RCC 7860 (cell line): ENCODE results near the gene ZFYVE27.
A peak's percentile ranks its signal among the peaks of the same experiment; 100 is the strongest.

Experiments
- DNase-seq: peaks from one replicate; pipeline ENCODE4 v3.0.0-alpha.2; 2015; ENCODE audit warnings: low spot score
- FAIRE-seq: peaks from 2 replicates; lab custom pipeline; 2012; peaks lifted over from hg19 to GRCh38; lab: Jason Lieb, UNC

ZFYVE27 gene

DNA sequence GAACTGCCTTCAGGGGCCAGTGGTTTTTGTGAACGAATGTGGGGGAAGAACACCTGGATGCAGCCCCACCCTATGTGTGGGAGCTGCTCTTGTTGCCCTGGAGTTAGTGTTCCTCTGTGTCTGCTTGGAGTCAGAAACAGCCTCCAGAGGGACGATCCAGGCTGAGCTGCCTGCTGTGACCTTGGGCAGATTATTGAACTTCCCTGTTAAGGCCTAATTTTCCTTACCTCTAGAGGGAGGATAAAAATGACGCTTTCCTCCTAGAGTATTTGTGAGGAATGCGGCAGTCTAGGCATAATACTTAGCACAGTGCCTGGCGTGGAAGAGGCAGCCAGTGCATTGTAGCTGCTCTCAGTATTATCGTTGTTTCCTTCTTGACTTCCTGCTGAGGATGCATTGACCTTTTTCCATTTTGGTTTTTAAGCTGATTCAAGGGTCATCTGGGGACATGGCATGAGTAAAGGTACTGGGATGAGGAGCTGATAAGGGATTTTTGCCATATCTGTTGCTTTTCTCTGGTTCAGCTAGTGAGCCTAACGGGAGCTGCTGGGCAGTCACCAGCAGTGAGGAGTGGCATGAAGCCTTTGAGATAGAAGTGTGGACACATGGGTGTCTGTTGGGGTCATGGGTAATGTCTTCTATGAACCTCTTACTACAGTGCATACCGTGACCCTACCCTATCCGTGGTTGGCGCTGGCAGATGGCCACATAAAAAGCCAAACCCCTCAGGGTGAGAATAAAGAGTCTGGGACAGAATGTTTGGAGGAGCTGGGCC is 6.4 kb downstream of the ZFYVE27 start:
- no peak for DNase-seq

DNA sequence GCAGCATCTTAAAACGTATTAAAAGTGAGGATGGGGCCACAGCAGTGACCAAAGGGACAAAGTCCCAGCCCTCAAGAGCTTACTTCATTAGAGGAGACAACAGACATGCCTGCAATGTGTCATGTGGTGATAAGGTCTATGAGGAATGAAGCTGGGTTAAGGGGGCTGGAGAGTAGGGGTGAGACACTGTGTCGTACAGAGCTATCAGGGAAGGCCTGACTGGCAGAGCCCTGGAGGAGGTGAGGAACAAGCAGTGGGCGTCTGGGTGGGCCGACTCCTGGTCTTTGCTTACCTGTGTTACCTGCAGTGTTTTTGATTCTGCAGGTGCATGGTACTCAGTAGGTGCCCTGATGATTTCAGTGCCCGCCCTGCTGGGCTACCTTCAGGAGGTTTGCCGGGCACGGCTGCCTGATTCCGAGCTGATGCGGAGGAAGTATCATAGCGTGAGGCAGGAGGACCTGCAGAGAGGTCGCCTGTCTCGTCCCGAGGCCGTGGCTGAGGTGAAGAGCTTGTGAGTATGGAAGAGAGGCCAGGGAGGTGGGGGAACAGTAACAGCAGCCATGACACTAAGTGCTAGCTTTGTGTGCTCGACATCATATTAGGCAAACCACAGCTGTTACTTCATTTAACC is 7.6 kb downstream of the ZFYVE27 start:
- FAIRE-seq (no peak), DNase-seq (no peak)

More for the DNA sequence above, 6.4 kb downstream of the ZFYVE27 start:
- no peak for FAIRE-seq

DNA sequence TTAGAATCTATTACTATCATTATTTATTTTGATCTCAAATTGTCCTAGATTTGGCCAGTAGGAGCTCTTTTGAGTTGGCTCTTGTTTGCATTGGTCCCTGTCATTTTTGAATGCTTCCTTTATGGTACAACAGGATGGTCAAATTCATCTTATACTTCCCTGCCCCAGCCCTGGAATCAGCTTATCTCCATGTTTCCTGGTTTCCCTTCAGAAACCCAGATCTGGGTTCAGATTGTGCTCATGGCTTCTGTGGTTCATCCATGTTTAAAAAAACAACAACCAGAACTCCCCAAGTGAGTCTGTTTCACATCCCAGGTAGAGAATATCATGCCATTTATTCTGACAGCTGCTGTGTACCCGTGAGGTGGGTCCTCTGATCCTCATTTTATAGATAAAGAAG is 10.6 kb downstream of the ZFYVE27 start:
- DNase-seq, result no peak
- FAIRE-seq, result no peak

DNA sequence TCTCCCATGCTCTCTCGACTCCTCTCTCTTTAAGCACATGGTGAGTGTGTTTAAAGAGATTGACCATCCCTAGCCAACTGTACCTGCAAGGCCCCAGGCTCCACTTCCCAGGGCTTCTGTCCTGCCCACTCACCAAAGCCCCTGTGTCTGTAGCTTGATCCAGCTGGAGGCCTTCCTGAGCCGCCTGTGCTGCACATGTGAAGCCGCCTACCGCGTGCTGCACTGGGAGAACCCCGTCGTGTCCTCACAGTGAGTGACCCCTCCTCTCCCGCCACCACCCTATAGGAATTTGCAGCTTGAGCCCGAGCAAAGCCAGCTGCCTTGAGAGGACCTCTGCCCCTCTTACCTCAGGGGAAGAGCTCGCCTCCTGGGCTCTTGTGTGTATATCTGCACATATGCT is 11.2 kb downstream of the ZFYVE27 start:
- FAIRE-seq (no peak), DNase-seq (no peak)

DNA sequence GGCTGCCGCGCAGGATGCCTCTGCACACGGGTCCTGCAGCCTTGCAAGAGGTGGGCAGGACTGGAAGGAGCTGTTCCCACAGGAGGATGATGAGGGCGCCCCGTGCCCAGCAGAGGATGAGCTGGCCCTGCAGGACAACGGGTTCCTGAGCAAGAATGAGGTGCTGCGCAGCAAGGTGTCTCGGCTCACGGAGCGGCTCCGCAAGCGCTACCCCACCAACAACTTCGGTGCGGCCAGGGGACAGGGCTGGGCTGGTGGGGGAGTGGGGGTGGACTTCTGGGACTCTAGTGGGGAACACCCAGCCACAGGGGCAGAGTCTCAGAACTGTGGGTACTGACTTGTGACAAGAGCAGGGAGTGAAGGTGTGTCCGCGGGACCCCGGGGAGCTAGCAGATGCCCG is 16.0 kb downstream of the ZFYVE27 start:
- DNase-seq (no peak), FAIRE-seq (no peak)

DNA sequence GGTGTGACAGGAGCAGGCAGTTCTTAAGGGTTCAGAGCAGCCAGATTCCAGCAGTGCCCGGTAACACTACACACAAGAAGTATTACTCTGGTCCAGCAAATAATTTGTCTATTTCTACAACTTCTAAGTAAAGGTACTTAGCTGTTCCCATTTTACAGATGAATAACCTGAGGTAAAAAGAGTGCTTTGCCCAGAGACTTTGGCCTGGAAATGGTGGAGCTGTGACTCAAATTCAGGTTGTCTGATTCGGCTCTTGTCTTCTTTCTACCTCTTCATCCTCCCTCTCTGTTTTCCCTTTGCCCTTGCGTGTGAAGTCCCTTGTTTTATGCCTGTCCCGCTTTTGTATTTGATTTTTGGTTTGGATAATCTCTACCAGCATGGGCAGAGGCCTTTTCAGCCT is 17.8 kb downstream of the ZFYVE27 start:
- no peak for FAIRE-seq
- no peak for DNase-seq

DNA sequence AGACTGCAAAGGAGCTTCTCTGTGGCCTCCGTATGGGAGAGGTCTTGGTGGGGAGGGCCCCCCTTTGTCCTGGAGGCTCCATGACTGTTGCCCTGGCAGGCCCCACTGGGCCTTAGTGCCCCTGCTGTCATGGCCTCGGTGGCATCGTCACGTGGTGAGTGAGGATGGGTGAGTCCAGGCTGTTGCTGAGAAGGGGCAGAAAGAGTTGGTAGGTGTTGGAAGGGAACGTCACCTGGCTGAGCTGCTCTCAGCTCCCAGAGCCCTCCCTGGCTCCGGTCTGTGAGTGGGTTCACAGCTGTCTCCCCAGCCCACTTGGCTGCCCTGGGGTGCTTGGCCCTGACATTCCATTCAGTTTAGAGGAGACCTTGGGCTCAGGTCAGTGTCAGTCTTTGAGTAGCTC is 18.8 kb downstream of the ZFYVE27 start:
- no peak for FAIRE-seq
- no peak for DNase-seq

DNA sequence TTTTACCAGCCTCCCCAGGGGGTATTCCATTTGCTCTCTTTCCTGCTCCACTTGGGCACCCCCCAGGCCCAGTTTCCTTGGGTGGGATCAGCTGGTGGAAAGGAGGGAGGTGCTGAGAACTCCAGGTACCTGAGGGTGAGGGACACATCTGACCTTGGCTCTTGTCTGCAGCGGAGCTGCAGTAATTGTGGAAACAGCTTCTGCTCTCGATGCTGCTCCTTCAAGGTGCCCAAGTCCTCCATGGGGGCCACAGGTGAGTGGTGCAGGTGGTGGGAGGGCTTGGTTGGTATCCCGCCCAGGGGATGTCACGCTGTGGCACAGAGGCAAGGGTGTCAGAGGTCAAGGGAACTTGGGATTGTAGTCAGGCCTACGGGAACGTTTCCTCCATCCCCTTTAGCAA is 20.5 kb downstream of the ZFYVE27 start:
- DNase-seq (no peak), FAIRE-seq (no peak)

DNA sequence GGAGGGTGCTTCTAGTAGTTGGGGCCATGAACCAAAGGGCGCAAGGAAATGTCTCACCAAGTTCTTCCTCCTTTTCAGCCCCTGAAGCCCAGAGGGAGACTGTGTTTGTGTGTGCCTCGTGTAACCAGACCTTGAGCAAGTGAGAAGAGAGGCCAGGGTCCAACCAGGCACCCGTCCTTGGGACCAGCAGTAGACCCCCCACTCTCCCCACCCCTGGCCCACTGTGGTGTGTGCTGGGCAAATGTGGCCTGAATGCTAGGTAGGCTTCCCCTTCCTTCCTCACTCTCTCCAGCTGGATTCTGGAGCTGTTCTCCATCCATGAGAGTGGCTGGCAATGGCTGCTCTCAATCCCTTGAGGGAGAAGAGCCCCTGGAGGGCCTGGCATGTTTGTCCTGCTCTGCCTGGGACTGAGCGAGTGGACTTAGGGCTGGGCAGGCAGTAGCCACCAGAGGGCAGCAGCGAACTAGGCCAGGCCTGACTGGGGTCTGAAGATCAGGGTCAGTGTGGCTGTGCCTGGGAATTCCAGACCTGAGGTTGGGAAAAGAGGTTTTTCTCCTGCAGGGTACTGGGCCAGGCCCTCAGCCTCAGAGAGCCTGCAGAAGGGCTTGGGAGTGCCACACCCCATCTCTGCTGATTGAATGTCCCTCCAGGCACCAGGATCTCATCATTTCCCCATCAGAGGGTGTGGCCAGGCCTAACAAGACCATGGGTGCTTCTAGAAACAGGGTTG is 22.4 kb downstream of the ZFYVE27 start:
- no peak for FAIRE-seq
- peak; percentile 42 for DNase-seq

DNA sequence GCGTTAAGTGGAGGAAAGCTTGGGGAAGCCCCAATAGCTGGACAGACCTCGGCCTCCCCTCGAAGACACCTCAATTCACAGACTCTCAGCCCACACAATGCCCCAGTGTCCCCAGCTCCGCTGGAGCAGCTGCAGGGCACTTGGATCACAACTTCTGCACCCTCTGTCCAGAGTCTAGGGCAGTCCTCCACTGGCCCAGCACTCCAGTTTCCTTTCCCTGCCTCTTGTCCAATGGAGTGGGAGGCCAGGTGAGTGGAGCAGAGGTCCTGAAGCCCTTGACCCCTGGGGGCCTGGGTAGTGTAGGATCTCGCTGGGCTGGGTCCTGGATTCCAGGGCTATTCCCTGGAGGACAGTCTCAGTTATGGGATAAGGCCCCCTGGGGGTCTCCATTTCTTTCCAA is 23.0 kb downstream of the ZFYVE27 start:
- FAIRE-seq (no peak), DNase-seq (no peak)

DNA sequence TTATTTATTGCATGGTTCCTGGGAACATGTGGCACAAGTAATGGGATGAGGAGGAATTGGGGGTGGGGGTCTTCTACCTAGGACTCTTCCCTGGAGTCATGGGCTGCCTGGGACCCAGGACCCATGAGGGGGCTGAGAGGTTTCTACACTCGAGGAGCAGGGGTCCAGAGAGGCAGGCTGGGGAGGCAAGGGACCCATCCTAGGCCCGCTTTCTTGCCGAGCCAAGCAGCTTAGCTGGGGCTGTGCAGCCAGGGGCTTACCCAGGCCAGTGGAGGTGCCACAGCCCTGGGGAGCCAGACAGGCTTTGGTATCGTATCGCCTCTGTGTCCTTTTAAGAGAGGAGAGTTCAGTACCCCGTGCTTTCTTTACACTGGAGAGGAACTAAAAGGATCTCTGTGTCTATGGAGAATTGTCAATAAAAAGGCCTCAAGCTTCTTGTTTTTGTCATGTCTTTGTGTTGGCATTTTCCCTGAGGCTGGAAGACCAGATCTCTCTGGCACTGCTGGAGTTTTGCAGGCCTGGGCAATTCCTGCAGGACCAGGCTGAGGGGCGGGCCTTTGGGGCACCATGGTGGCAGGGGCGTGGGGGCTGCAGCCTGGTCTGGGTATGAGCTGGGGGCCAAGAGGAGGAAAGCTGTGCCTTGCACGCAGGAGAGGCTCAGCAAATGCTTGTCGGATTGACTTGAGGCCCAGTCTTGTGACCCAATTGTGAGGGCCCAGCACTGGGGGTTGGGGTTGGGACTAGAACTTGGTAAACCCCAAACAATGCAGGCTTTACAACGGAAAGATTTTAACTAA is 23.7 kb downstream of the ZFYVE27 start:
- DNase-seq (no peak), FAIRE-seq (no peak)

DNA sequence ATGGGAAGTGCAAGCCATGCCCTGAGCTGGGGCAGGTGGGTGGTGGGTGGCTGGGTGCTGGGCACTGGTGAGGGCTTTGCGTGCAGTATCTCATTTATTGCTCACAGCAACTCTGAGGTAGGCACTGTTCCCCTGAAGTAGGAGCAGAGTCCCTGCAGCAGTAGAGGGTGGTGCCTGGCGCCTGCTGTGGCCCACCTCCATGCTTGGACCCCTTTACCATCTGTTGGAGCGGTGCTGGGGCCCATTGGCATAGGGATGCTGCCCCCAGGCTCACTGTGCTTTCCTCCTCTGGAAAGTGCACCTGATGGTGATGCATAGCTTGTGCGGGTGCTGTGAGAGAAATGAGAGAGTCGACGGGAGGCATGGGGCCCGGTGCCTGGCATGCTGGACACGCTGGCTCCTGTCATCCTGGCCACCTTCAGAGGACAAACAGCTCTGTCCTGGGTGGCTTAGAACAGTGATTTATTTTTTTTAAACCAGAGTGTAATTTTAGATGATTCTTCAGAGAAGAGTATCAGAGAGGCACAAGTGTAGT is 24.5 kb downstream of the ZFYVE27 start:
- DNase-seq, result no peak
- FAIRE-seq, result no peak

DNA sequence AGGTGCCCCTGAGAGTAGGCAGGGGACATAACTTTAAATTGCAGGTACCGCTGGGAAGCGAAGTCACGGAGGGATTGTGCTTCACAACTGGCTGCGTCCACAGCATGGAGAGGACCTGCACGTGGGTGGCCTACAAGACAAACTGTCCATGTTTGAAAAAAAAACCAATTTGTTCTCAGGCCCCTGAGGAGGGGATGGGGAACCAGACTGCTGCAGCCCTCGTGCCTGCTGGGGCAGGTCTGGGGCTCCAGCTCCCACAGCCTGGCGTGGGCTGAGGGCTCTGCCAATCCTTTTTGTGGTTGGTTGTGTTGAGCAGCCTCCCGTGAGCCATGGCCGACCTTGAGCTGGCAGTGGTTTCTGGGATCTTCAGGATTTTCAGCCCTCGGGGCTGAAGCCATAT is 25.1 kb downstream of the ZFYVE27 start:
- FAIRE-seq, result no peak
- DNase-seq, result no peak

DNA sequence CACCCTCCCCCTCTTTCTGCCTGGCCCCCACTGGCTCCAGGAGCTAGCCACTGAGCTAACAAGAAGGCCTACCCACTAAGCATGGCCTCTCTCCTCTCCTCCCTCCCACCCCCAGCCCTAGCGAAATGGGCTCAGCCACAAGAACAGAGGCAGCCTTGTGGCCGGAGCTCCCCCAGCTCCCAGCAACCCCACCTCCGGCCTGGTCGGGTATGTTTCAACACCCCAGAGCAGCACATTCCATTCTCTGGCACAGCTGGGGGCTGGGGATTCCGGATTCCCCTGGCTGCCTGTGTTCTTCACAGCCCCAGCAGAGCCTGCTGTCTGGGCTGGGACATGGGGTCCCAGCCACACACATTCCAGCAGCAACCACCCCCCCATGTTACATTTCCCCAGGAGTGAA is 25.9 kb downstream of the ZFYVE27 start:
- no peak for FAIRE-seq
- no peak for DNase-seq

DNA sequence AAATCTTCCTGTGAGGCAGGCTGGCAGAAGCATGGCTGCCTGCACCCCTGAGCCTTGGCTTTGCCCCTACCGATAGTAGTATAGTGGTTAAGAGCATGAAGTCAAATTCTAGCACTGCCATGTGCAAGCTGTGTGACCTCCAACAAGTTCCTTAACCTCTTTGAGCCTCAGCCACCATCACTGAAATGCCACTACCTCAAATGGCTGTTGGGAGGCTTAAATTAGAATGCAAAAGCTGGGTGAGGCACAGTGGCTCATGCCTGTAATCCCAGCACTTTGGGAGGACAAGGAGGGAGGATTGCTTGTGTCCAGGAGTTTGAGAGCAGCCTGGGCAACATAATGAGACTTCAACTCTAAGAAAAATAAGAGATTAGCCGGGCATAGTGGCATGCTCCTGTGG is 26.5 kb downstream of the ZFYVE27 start:
- FAIRE-seq, result no peak

DNA sequence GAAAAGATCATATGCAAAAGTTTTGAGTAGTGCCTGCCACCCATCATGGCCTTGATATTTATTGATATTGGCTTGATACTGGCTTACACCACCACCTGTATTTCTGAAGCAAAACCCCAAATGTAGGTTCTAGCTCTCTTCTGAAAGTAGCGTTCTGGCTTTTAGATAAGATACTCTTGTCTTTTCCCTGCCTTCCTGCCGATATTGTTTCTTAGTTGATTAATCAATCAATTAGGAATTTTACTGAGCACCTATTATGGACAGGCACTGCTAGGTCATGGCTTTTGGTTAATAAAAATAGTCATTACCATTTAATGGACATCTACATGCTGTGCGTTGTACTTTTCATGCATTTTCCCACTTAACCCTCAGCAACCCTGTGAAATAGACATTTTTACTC is 27.0 kb downstream of the ZFYVE27 start:
- DNase-seq, result no peak
- FAIRE-seq, result no peak

More for the DNA sequence above, 26.5 kb downstream of the ZFYVE27 start:
- no peak for DNase-seq

DNA sequence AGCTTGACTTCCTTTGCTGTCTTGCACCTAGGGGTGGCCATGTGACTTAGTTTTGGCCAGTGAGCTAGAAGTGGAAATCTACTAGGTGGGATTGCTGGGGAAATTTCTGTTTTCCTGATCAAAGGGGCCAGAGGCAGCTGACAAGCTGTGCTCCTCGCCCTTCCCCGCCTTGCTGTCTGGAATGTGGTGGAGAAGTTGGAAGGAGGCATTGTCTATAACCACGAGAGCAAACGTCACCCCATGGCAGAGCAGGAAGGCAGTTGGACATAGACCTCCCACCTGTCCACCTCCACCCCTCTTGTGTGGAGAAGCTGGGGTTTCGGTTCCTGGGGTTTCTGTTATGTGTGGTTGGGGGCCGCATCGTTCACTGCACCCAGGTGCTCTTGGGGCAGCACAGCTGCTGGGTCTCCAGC is 27.6 kb downstream of the ZFYVE27 start:
- FAIRE-seq (no peak), DNase-seq (no peak)

DNA sequence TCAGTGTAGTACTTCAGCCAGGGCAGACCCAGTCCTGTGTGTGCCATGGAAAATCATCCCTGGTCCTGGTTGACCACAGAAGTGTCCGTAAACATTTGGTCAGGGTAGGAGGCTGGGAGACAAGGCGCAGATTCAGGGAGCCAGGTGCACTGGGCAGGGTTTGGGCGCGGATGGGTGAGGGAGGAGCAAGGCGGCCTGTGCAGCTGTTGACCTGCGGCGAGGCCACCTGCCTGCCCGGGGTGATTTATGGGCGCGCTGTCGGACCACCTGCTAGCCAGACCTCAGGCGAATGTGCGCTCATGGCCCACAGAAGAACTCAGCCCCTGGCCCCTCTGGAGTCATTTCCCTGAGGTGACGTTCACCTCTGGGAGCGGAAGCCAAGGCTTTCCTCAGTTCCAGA is 28.3 kb downstream of the ZFYVE27 start:
- DNase-seq (no peak), FAIRE-seq (no peak)

DNA sequence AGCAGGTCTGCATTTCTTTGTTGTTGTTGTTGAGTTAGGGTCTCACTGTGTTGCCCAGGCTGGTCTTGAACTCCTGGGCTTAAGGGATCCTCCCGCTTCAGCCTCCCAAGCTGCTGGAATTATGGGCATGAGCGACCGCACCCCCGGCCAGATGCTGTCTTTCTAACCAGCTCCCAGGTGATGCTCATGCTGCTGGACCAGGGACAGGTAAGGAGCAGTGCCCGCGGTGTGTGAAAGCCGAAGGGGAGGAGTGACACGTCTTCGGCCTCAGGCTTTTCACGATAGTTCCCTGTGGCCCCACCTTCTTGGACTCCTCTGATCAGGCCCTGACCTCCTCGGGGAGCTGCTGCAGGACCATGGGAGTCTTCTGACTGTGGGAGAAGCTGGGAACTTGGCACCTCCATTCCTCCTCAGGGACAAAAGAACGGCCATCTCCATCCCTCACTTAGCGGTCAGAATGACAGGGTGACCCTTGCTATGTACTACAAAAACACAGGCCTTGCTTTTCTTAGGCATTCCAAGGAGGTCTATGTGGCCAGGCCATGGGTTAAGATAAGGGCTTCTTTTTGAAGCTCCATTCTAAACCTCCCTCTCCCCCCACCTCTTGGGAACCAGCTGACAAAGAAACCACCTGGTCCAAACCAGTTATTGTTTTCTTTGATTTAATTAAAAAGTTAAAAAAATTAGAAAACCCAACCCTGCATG is 29.3 kb downstream of the ZFYVE27 start:
- FAIRE-seq, result no peak
- DNase-seq, result no peak
